HK-2 (cell line): ENCODE data around the gene FAM83C.

ENCODE experiments used
- DNase-seq: peaks from one replicate; pipeline ENCODE4 v3.0.0-alpha.2; 2018; ENCODE audit not compliant: unreplicated experiment

FAM83C gene

DNA sequence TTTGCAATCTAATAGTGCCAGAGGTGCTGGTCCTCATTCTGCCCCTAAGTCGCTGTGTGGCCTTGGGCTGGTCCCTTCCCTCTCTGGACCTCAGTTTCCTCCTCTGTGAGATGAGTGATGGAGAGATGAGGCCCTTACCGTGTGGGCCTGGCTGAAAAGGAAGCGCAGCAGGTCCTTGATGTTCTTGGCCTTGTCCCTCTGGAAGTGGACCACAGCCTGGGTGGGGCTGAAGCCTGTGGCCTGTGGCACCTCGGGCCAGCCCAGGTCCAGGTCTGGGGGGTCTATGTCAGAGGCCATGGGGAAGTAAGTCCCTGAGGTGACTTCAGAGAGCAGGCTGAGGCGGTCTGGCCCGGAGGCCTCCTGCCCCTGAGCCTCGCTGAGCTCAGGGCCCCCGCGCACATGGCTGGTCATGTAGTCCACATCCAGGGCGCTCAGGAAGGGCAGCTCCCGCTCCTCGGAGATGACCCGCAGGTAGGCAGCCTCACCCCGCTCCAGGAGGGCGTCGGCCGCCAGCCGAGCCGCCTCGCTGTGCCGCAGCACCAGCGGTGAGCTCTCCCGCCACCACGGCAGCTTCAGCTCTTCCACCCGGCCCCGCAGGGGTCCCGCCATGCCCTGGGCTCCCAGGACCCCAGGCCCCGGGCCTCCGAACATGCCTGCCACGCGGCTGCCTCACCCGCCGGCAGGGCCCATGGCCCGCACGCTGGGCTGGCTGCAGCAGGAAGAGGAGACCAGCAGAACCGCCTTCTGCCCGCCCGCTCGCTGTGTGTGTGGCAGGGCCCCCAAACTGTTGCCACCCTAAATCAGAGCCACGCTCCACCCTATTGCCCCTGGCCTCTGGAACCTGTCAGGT, at the start of gene FAM83C:
Gene FAM83C (minus strand): TSS at position 772 of the 850 bp plus-strand sequence. CDS start 121 bp downstream, at position 651.
- no peak for DNase-seq

DNA sequence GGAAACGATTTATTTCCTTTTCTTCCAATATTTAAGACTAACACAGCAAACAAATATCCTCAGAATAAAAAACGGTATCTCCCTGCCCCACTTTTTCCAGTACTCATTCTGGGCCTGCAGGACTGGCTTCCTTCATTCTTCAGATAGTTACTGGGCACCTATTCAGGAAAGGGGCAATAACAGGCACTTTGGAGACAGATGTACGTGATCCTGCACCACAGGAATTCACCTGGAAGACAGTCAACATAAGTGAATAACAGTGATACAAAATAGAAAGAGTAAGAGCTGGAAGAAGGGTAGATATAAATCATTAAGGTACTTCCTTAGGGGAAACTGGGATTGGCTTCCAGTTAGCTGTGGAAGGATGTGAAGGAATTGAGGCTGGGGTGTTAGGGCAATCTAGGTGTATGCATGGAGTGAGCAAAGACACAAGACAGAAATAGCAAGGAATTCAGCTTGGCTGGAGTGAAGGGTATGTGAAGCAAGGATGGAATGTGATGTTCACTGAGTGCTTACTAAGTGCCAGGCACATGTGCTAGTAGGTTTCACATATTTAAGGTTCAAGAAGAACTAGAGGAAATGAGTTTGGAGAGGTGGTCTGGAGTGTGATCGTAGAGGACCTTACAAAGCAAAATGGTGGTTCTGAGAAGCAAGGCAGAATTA, 49.3 kb upstream of the FAM83C start:
- DNase-seq: no peak

DNA sequence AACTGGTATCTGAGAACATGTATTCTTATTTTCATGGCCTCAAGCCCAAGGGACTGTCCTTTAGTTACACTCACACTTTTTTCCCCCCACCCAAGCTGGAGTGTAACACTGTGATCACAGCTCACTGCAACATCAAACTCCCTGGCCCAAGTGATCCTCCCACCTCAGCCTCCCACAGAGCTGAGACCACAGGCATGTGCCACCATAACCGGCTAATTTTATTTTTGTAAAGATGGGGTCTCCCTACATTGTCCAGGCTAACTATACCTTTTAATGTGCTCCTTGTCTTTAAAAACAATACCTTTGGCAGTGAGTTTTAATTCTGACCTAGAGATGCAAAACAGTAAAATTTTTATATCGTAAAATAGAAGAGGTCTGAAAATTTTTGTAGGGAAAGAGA, 48.2 kb upstream of the FAM83C start:
- DNase-seq: no peak

GRCh38 chr20:35339636-35340035, 47.4 kb upstream of the FAM83C start:
- no peak for DNase-seq

DNA sequence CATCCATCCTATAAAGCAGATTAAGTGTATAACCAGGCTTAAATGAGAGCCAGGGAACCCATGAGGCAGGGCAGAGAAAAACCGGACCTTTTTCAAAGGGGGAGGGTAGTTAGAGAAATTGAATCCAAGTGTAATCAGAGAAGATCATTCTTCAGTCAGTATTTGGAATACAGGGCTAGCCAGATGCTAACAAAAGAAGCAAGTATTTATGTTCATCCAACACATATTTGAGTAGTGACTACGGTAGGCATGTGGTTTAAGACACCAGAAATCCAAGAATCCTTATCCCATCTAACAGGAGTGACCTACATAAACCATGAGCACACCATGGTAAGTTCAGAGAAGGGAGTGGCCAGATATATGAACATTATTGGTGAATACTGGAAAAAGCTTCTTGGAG, 46.8 kb upstream of the FAM83C start:
- DNase-seq: no peak

- DNase-seq: no peak
Measured at GRCh38 chr20:35334311-35335101, 42.3 kb upstream of the FAM83C start.

GRCh38 chr20:35333606-35334005, 41.4 kb upstream of the FAM83C start:
- no peak for DNase-seq

- DNase-seq: no peak
Measured at GRCh38 chr20:35332540-35333200, 40.4 kb upstream of the FAM83C start.

DNA sequence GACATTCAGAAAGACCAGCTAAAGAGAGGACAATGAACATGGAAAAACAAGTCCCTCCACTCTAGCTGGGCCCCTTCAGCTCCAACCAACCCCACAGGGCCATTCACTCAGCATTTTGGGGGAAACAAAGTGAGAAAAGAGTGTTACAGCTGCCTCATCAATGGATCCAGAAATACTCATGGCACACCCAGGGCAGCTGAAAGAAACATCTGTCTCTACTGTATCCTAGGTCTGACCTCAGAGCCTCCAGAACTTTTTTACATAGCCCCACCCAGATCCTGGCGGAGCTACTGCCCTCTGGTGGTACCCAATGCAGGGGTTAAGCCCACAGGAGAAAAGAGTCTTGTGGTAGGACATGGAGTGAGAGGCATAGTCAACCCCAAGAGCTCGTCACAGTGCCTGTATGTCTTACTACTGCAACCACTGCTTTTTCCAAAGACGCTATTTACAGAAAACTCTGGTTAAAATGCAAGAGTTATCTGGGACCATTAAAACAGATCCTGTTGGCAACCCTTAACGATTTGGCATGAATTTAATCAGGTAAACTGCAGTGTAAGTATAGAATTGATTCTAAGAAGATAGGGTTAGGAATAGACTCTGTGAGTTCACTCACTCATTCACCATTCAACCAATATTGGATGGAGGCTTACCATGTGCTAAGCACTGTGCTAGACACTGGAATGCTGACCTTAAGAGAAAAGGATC, 37.4 kb upstream of the FAM83C start:
- DNase-seq: peak; percentile 64

DNA sequence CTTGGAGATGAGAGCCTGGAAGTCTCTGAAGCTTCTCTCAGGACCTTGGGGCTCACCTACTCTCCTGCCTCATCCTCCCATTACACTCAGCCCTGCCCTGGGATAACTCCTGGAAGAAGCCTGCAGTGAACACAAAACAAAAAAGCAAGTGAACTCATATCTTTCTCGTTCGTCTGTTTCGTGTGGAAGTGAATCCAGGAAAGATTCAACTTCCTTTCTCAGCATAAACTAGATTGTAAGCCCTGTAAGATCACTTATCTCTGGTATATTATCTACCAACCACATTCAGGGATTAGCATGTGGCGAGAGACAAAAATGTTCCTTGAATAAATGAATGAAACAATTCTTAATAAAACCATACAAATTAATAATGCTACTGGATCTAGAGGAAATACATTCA, 36.5 kb upstream of the FAM83C start:
- no peak for DNase-seq

DNA sequence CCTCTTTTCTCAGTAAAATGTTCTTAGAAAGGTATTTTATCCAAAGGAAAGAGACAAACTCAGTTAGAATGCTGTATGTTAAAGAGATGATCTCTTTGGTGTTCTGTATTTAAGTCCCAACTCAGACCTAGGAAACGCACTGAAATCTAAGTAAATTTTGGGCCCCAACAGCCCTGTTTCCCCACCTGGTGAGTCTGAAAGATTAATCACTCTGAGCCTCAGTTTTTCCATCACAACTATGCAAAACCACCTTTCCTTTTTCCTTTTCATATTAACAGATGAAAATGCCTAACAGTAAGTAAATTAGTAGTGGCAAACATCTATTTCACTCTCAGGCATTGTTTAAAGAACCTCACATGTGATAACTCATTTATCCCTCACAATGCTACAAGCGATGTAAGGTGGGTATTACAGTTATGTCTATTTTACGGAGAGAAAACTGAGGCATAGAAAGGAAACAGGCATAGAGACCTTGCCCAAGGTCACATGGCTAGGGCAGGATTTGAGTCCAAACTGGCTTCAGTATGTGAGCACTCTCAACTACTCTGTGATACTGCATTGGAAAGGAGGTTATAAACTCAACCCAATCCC, 36.0 kb upstream of the FAM83C start:
- no peak for DNase-seq

GRCh38 chr20:35327074-35327976, 35.1 kb upstream of the FAM83C start:
- peak; percentile 33 for DNase-seq

DNA sequence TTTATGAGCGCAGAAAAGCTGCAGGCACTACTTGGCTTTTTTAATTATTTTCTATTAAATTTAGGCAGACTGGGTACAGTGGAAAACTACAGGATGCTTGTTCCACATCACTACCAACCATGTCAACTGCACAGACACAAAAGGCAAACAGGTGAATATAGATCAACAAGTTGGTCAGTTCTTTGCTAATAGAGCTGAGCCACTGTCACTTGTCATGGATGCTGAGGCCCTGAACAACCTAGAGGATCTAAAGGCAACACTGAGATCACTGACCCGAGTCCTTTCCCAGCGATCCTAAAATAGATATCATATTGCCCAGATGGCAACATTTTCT, 34.5 kb upstream of the FAM83C start:
- no peak for DNase-seq

- no peak for DNase-seq
Measured at GRCh38 chr20:35326021-35326739, 34.0 kb upstream of the FAM83C start.

DNA sequence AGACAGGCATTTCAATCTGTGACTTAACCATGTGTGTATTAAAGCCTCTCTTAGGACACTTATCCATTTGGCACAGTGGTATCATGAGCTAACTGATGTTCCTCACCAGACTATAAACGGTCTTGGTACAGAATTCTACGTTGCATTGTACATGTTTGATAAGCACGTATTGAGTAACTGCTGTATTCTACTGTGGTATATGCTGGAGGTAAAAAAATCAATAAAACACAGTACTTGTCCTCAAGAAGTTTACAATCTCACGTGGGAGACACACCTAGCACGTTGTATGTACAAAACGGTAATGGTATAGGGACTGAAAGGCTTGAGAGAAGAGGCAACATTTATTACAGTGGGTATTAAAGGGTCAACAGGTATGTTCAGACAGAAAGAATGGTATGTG, 33.2 kb upstream of the FAM83C start:
- no peak for DNase-seq

DNA sequence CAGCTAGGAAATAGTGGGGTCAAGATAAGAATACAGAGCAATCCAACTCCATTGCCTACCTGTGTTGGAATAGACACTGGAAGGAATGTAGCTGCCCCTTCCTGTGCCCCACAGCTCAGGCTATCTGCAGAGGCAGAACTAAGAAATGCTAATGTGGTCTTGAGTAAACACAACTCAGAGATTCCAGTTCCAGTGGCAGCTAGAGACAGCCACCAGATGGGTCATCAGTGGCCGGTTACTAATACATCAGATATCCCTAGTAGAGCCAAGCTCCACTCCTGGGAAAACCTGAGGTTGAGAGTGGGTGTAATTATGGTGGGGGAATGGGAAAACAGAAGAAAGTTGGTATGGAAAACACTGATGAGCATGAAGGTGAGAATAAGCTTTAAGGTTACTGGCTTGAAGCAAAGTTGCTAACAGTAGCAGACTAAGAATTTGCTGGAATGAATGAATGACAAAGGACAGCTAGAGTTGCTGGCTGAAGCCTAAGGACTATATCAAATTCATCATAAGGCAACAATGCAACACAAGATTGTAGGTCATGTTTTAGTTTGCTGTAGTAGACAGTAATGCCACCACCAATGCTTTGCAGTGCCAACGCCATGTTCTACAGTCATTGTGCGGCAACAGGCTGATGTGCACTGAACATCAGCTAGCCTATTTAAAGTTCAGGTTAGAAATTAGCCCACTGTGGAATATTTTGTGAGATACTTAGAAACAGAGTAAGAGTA, 28.3 kb upstream of the FAM83C start:
- DNase-seq: peak; percentile 87

DNA sequence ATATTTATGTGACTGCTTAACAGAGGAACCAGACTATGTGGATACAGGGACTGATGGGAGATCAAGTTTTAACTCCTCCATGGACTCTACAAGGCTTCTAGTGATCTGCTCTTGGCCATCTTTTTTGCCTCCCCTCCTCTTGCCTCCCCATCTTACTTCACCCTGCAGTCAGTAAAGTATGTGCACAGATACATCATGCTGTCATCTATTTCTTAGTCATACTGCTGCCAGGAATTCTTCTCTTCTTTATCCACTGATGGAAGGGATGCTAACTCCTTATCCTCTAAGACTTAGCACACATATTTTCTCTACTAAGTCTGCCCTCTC, 27.6 kb upstream of the FAM83C start:
- no peak for DNase-seq

GRCh38 chr20:35319192-35319870, 27.1 kb upstream of the FAM83C start:
- peak; percentile 76 for DNase-seq
